Mesothelial cell of epicardium (in vitro differentiated cells): ENCODE data around the gene NMT2. TPM values are rescaled to one million over a fixed set of nuclear protein-coding genes. Genes with fewer than 3 reads are reported as not detected.
A peak's percentile ranks its signal among the peaks of the same experiment; 100 is the strongest.

Experiments used
- DNase-seq, 2 experiments: peaks; one replicate each; pipeline ENCODE4 v3.0.0; 2021; ENCODE audit warnings: low spot score in 2 of 2; ENCODE audit not compliant: unreplicated experiment in 2 of 2
- H3K27ac Mint-ChIP-seq: 2 replicates; pipeline ENCODE4 v1.8.0; 2021; ENCODE audit warnings: mixed read lengths
- H3K27me3 Mint-ChIP-seq: 2 replicates; pipeline ENCODE4 v1.8.0; 2021; ENCODE audit warnings: low read depth, mixed read lengths
- H3K36me3 Mint-ChIP-seq: 2 replicates; pipeline ENCODE4 v1.8.0; 2021; ENCODE audit warnings: mixed read lengths
- H3K4me1 Mint-ChIP-seq: 2 replicates; pipeline ENCODE4 v1.8.0; 2021; ENCODE audit warnings: mixed read lengths
- H3K4me3 Mint-ChIP-seq: 2 replicates; pipeline ENCODE4 v1.8.0; 2021; ENCODE audit warnings: mild to moderate bottlenecking, moderate library complexity, mixed read lengths
- H3K9me3 Mint-ChIP-seq: 2 replicates; pipeline ENCODE4 v1.8.0; 2021; ENCODE audit warnings: mixed read lengths
- total RNA-seq: library from RNA; stranded (reverse); gene quantifications from 3 replicates; pipeline ENCODE4 v1.2.1, GENCODE V29; 2021
- TF ChIP-seq, protein P1 (sequence below): fragments of 200-600 bp; sonication (generic); IDR thresholded peaks from one replicate; pipeline ENCODE4 v1.5.0; 2021; ENCODE audit warnings: antibody characterized with exemption; ENCODE audit not compliant: unreplicated experiment

The NMT2 gene
- total RNA-seq, 1 donor from 2014 or later = 21.9 TPM

DNA sequence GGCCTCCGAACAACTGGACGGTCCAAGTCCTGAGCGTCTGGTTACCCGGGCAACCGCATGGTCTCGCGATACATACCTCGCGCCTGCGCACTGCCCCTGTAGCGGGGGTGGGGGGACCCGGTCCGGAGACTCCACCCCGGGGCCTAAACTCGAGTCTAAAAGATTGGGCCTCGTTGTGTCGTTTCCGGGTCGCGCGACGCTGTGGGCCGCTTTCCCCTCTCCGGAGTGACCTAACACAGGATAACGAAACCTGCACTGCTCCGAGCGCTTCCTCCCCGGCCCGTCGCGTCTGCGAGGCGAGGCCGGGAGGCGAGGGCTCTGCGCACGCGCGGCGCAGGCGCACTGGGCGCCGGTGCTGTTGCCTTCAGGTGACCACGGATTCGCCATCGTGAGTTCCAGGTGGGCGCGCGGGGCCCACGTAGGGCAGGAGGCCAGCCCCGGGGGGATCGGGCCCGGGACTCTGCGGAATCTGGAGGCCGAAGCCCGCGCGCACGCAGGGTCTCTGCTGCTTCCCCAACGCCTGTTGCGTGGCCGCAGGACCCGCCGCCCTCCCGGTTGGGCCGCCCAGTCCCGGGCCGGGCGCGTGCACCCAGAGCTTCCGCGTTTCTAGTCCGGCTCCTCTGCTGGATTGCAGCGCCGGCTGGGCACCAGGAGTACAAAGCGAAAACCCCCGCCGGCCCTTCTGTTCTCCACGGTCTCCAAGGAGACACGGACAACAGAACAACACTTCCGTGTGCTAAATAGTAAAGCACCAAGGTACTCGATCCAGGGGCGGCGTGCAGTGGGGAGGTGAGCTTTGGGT is 71.3 kb downstream of the NMT2 start, which contains the start of gene RPP38:
Gene RPP38 (plus strand): TSS at position 345 of the 802 bp plus-strand sequence. CDS start 5,960 bp downstream, outside the sequence.
- no peaks in the 10 kb centered on the region for H3K27me3 Mint-ChIP-seq
- H3K36me3 Mint-ChIP-seq = no peaks in the 10 kb centered on the region

DNA sequence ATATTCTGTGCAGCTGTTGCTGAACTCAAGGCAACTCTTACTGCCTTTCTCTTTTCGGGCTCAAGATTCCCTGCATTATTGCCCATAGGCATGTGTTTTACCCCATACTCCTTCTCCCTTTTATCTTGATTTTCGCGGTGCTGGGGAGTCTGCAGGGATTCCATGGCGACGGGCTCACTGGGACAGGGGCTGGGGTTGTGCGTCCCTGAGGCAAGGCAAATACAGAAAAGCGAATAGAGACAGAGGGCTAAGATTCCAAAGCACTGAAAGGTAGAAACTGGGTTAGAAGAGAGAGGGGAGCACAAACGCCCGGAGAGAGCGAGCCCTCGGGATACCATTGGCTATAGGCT is 71.9 kb downstream of the NMT2 start:
- TF ChIP-seq, protein P1, sequence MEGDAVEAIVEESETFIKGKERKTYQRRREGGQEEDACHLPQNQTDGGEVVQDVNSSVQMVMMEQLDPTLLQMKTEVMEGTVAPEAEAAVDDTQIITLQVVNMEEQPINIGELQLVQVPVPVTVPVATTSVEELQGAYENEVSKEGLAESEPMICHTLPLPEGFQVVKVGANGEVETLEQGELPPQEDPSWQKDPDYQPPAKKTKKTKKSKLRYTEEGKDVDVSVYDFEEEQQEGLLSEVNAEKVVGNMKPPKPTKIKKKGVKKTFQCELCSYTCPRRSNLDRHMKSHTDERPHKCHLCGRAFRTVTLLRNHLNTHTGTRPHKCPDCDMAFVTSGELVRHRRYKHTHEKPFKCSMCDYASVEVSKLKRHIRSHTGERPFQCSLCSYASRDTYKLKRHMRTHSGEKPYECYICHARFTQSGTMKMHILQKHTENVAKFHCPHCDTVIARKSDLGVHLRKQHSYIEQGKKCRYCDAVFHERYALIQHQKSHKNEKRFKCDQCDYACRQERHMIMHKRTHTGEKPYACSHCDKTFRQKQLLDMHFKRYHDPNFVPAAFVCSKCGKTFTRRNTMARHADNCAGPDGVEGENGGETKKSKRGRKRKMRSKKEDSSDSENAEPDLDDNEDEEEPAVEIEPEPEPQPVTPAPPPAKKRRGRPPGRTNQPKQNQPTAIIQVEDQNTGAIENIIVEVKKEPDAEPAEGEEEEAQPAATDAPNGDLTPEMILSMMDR = no peak
- H3K9me3 Mint-ChIP-seq = no peaks in the 10 kb centered on the region
- H3K27me3 Mint-ChIP-seq = no peaks in the 10 kb centered on the region
- H3K27ac Mint-ChIP-seq = peak overlapping the region; percentile 99
- peaks cover 23% of the 10 kb centered on the region for H3K4me1 Mint-ChIP-seq
- peak overlapping the region; percentile 94 for H3K4me3 Mint-ChIP-seq
- DNase-seq = peak in 1 of 2 experiments; percentile 42
- no peaks in the 10 kb centered on the region for H3K36me3 Mint-ChIP-seq

More for the DNA sequence above, 71.3 kb downstream of the NMT2 start, which contains the start of gene RPP38:
- TF ChIP-seq, protein P1 = no peak
- peak; percentile 94 to 99 for DNase-seq
- H3K27ac Mint-ChIP-seq = peak within 1 kb of the TSS; percentile 99
- peaks cover 23% of the 10 kb centered on the region for H3K4me1 Mint-ChIP-seq
- H3K4me3 Mint-ChIP-seq = peak within 1 kb of the TSS; percentile 94
- no peaks in the 10 kb centered on the region for H3K9me3 Mint-ChIP-seq

DNA sequence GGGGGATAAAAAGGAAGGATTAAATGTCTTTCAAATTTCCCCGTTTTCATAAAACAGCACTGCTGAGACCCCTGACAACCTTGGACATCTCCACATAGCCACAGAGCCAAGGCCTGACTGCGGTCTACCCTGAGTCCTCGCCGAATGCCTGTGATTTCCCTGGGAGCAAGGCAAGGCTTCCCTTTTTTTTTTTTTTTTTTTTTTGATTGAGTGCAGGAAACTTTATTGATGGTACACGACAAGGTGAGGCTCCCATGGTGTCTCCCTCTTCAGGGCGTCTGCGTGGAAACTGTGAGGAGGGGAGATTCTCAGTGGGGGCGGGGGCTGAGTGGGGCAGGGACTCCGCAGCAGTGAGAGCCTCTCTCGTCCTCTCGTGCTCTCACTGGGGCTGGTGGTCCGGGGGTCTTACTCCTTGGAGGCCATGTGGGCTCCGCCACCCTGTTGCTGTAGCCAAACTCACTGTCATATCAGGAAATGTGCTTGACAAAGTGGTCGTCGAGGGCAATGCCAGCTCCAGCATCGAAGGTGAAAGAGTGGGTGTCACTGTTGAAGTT is 75.6 kb downstream of the NMT2 start:
- H3K4me1 Mint-ChIP-seq = peaks cover 11% of the 10 kb centered on the region
- no peaks in the 10 kb centered on the region for H3K9me3 Mint-ChIP-seq
- H3K27ac Mint-ChIP-seq = no peak overlapping the region
- no peak overlapping the region for H3K4me3 Mint-ChIP-seq
- H3K36me3 Mint-ChIP-seq = no peaks in the 10 kb centered on the region
- H3K27me3 Mint-ChIP-seq = no peaks in the 10 kb centered on the region
- TF ChIP-seq, protein P1 = no peak
- no peak for DNase-seq

DNA sequence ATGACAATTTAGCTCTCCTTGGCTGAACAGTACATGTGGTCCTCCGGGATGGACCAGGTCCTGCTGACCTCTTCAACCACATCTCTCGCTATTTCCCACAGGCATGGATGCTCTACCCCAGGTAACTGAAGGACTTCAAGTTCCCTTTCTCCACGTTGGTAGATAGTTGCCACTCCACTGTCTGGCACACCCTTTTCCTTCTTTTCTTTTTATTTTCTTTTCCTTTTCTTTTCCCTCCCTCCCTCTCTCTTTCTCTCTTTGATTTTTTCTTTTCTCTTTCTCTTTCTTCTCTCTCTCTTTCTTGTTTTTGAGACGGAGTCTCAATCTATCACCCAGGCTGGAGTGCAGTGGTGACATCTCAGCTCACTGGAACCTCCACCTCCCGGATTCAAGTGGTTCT is 77.1 kb downstream of the NMT2 start:
- H3K4me3 Mint-ChIP-seq = no peak overlapping the region
- no peak for DNase-seq
- H3K27me3 Mint-ChIP-seq = peaks cover 2% of the 10 kb centered on the region
- no peaks in the 10 kb centered on the region for H3K36me3 Mint-ChIP-seq
- peaks cover 3% of the 10 kb centered on the region for H3K4me1 Mint-ChIP-seq
- H3K27ac Mint-ChIP-seq = no peak overlapping the region
- TF ChIP-seq, protein P1 = no peak
- H3K9me3 Mint-ChIP-seq = no peaks in the 10 kb centered on the region

DNA sequence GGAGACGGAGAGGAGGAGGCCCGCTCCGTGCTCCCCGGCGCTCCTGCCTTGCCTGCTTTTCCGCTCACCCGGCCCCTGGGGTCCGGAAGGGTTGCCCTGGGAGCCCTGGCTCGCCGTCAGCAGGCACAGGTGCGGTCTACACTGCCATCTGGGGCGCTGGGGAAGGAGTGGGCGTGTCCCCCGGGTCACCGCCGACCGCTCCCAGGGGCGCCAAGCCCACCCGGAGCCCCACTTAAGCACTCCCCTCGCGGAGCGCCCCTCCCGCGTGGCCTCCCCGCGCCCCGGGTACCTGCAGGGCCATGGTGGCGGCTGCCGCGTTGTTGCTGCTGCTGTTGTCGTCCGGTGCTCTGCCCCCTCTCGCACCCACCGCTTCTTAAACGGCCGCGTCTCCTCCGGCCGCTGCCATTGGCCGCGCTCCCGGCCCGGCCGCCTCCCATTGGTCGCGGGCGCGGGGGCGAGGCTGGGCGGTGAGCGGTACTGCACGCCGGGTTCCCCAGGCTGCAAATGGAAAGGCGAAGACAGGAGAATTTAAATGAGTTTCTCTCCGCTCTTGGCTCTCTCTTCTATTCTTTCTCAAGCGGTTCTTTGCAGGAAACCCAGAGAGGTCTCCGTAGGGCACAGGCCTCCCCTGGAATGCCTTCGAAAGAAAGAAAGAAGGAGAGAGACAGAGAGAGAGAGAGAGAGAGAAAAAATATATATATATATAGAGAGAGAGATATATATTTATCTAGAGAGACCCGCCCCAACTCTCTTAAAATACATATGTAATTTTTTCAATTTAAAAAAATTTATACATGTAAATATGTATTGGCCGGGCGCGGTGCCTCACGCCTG is 79.8 kb downstream of the NMT2 start, which contains the start of gene ACBD7:
Gene ACBD7 (minus strand): TSS at position 349 of the 834 bp plus-strand sequence. CDS start 48 bp downstream, at position 301.
- no peak within 1 kb of the TSS for H3K27ac Mint-ChIP-seq
- no peaks in the 10 kb centered on the region for H3K36me3 Mint-ChIP-seq
- peak; percentile 75 to 81 for DNase-seq

More for the DNA sequence above, 79.8 kb downstream of the NMT2 start, which contains the start of gene ACBD7:
- no peaks in the 10 kb centered on the region for H3K4me1 Mint-ChIP-seq
- TF ChIP-seq, protein P1 = peak; percentile 61
- H3K27me3 Mint-ChIP-seq = peaks cover 2% of the 10 kb centered on the region
- no peaks in the 10 kb centered on the region for H3K9me3 Mint-ChIP-seq
- peak within 1 kb of the TSS; percentile 66 for H3K4me3 Mint-ChIP-seq
